Breast epithelium (tissue), 4 donors: ENCODE measurements around the gene TDP1. TPM values are rescaled to one million over a fixed set of nuclear protein-coding genes. Genes with fewer than 3 reads are reported as not detected.

Experiments
- DNase-seq, 2 donors: peaks; one replicate each; pipeline ENCODE4 v3.0.0-alpha.2; 2019; ENCODE audit warnings: low spot score in 2 of 2
- H3K27ac ChIP-seq, 2 donors: fragments of 200-600 bp; sonication (generic) in 1 of 2; one replicate each; pipeline ENCODE4 v1.5.1; 2016 to 2019; ENCODE audit warnings: mild to moderate bottlenecking in 1 of 2
- H3K27me3 ChIP-seq, 2 donors: fragments of 200-600 bp; sonication (generic) in 1 of 2; one replicate each; pipeline versions ENCODE4 v1.5.1 to v1.6.0; 2017 to 2019; ENCODE audit warnings: control low read depth in 1 of 2, mild to moderate bottlenecking in 1 of 2
- H3K36me3 ChIP-seq: fragments of 200-600 bp; one replicate; pipeline ENCODE4 v1.5.1; 2019
- H3K4me1 ChIP-seq, 2 donors: fragments of 200-600 bp; sonication (generic); one replicate each; pipeline ENCODE4 v1.5.1; 2016 to 2019; ENCODE audit warnings: control low read depth in 1 of 2
- H3K4me3 ChIP-seq, 3 donors: fragments of 200-600 bp; sonication (generic); 1 replicate in 2 of 3; 2 replicates in 1 of 3; pipeline ENCODE4 v1.5.1; 2016 to 2019; ENCODE audit warnings: mild to moderate bottlenecking in 3 of 3, moderate library complexity in 2 of 3
- H3K9me3 ChIP-seq, 2 donors: fragments of 200-600 bp; sonication (generic) in 1 of 2; one replicate each; pipeline ENCODE4 v1.5.1; 2016 to 2019; ENCODE audit warnings: control low read depth in 1 of 2
- POLR2A ChIP-seq: fragments of 450-650 bp; IDR thresholded peaks from one replicate; pipeline ENCODE4 v1.6.1; 2016; ENCODE audit warnings: antibody characterized with exemption, mild to moderate bottlenecking, moderate library complexity
- POLR2AphosphoS5 ChIP-seq, 3 donors: sonication (generic); formaldehyde crosslinking; IDR thresholded peaks; one replicate each; pipeline ENCODE4 v1.6.1; 2017; ENCODE audit warnings: antibody characterized with exemption in 3 of 3
- intact Hi-C: fragments of 100-400 bp; cut with DNase I; formaldehyde crosslinking; loops from one replicate; pipeline ENCODE4 v1.15.1; 2023; ENCODE audit warnings: low total_unique reads
- total RNA-seq, 3 donors: library from RNA; depleted of rRNA; stranded (reverse); fragments of >200 nt; gene quantifications; one replicate each; pipeline ENCODE4 v1.1.0, GENCODE V29; 2016
- TF ChIP-seq, protein P1 (sequence below), 3 donors: fragments of 450-650 bp; IDR thresholded peaks; one replicate each; pipeline ENCODE4 v1.5.1; 2016 to 2017; ENCODE audit warnings: antibody characterized with exemption in 3 of 3, mild to moderate bottlenecking in 3 of 3, moderate library complexity in 3 of 3

Gene TDP1
- total RNA-seq, 3 donors from 2014 or later, result 9.6 to 29.9 (median 16.7) TPM

GRCh38 chr14:89909586-89909985 is 46.1 kb upstream of the TDP1 start:
- Histone ChIP-seq H3K36me3 (no peaks in the 10 kb centered on the region), H3K27ac (no peak overlapping the region), H3K27me3 (no peaks in the 10 kb centered on the region), H3K9me3 (no peaks in the 10 kb centered on the region), H3K4me3 (no peak overlapping the region), H3K4me1 (no peaks in the 10 kb centered on the region)
- TF ChIP-seq POLR2AphosphoS5 (IDR thresholded peaks at IDR 0.05) (no peak), POLR2A (no peak)
- TF ChIP-seq, protein P1, sequence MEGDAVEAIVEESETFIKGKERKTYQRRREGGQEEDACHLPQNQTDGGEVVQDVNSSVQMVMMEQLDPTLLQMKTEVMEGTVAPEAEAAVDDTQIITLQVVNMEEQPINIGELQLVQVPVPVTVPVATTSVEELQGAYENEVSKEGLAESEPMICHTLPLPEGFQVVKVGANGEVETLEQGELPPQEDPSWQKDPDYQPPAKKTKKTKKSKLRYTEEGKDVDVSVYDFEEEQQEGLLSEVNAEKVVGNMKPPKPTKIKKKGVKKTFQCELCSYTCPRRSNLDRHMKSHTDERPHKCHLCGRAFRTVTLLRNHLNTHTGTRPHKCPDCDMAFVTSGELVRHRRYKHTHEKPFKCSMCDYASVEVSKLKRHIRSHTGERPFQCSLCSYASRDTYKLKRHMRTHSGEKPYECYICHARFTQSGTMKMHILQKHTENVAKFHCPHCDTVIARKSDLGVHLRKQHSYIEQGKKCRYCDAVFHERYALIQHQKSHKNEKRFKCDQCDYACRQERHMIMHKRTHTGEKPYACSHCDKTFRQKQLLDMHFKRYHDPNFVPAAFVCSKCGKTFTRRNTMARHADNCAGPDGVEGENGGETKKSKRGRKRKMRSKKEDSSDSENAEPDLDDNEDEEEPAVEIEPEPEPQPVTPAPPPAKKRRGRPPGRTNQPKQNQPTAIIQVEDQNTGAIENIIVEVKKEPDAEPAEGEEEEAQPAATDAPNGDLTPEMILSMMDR (IDR thresholded peaks at IDR 0.05), result no peak
- intact Hi-C loops, result no loop called here
- no peak for DNase-seq

- Histone ChIP-seq H3K36me3 (no peaks in the 10 kb centered on the region), H3K4me3 (no peak overlapping the region), H3K27ac (no peak overlapping the region), H3K9me3 (no peaks in the 10 kb centered on the region), H3K4me1 (no peaks in the 10 kb centered on the region), H3K27me3 (no peaks in the 10 kb centered on the region)
- intact Hi-C loops, result no loop called here
- no peak for DNase-seq
- TF ChIP-seq POLR2A, result no peak
- TF ChIP-seq, protein P1 (IDR thresholded peaks at IDR 0.05), result no peak
- no peak for TF ChIP-seq POLR2AphosphoS5 (IDR thresholded peaks at IDR 0.05)
Measured at GRCh38 chr14:89910691-89911009, 45.1 kb upstream of the TDP1 start.

GRCh38 chr14:89911010-89911919 is 44.5 kb upstream of the TDP1 start:
- Histone ChIP-seq H3K4me3 (no peak overlapping the region), H3K27ac (peak overlapping the region in 1 of 2 donors; percentile 9), H3K27me3 (no peaks in the 10 kb centered on the region), H3K4me1 (no peaks in the 10 kb centered on the region), H3K36me3 (no peaks in the 10 kb centered on the region), H3K9me3 (no peaks in the 10 kb centered on the region)
- DNase-seq, result no peak
- intact Hi-C loops, result no loop called here
- TF ChIP-seq POLR2A, result no peak
- TF ChIP-seq, protein P1 (IDR thresholded peaks at IDR 0.05), result no peak
- TF ChIP-seq POLR2AphosphoS5 (IDR thresholded peaks at IDR 0.05), result no peak

DNA sequence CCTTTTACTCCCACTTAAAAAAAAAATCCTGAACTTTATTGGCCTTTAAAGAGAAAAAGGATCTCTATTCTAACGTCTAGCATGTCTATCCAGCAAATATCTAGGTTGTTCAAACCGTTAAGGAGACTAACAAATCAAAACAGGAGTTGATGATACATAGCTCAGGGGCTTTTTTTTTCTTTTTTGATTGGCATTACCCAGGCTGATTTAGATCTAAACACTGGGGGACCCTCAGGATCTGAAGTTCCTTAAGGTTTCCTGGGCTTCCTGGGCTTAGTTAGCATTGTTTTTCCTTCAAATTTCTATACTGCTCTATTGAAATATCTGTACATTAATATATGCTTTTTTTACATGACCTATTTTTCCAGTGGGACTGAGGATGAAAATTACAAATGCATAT is 43.5 kb upstream of the TDP1 start:
- H3K9me3 ChIP-seq, result no peaks in the 10 kb centered on the region
- no peaks in the 10 kb centered on the region for H3K4me1 ChIP-seq
- H3K27me3 ChIP-seq, result no peaks in the 10 kb centered on the region
- no peaks in the 10 kb centered on the region for H3K36me3 ChIP-seq
- intact Hi-C loops, result no loop called here
- no peak for DNase-seq
- H3K27ac ChIP-seq, result no peak overlapping the region
- TF ChIP-seq POLR2AphosphoS5 (IDR thresholded peaks at IDR 0.05) (no peak), POLR2A (no peak)
- TF ChIP-seq, protein P1 (IDR thresholded peaks at IDR 0.05), result no peak
- no peak overlapping the region for H3K4me3 ChIP-seq

DNA sequence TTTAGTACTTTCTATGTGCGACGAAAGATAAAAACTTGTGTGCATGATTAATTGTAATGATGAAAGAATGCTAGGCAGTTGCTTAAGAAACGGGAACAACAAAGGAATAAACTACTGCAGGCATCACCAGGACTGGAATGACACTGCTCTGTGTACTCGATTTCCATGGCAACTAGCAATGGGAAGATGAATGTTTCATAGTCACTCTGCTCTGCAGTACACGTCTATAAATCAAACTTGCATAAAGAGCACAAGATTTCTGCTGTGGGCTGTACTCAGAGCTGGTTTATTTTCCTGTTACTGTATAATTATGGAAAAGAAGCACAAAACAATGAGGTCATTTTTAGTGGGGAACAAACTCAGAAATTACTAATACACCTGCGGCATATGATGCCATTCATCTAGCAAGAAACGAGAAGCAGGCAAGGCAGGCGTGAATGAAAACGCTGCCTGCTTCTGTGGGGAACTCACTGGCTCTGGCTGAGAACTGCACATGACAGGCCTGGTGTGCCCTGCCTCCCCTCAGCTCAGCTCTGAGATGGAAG is 43.0 kb upstream of the TDP1 start:
- no peaks in the 10 kb centered on the region for H3K36me3 ChIP-seq
- H3K4me3 ChIP-seq, result no peak overlapping the region
- H3K27ac ChIP-seq, result no peak overlapping the region
- no peaks in the 10 kb centered on the region for H3K9me3 ChIP-seq
- DNase-seq, result no peak
- H3K27me3 ChIP-seq, result no peaks in the 10 kb centered on the region
- intact Hi-C loops, result no loop called here
- no peaks in the 10 kb centered on the region for H3K4me1 ChIP-seq
- TF ChIP-seq POLR2A (no peak), POLR2AphosphoS5 (IDR thresholded peaks at IDR 0.05) (no peak)
- TF ChIP-seq, protein P1 (IDR thresholded peaks at IDR 0.05), result no peak
